ENCODE results near the gene AARS2.

DNA sequence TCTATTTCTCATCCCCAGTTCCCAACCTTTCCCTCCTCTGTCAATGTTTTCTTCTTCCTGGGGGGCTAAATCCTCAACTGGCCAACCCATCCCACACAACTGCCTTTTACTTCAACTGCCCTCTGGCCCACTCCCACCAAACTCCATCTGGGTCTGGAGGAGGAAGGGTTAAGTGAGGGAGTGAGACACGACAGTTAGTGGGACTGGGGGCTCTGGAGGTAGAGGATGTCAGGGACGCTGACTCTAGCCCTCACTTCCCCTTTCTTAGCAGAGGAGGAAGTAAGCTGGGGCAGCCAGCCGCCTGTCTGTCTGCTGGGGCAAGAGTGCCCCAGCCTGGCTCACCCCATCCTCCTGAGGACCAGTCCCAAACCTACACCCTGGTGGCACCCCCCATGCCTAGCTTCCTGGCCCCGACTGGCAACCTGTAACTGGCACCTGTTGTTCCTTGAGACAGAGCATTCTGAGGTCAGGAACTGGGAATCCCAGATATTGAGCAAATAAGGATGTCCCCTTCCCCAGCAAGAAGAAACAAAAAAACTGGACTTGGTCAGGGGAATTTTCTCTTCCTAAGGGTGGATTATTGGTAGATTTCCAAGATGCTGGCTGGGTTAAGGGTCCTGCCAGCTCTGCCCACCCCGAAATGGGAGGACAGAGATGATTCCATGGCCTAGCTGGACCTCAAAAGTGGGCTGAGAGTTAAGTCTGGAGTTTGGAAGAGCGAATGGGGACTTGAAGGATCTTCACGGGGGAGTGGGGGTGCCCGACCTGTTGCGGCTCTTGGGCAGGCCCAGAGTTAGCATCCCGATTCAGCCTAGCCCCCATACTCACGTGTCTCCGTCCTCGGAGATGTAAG is 48.8 kb downstream of the AARS2 start:
- TF ChIP-seq, protein P1, sequence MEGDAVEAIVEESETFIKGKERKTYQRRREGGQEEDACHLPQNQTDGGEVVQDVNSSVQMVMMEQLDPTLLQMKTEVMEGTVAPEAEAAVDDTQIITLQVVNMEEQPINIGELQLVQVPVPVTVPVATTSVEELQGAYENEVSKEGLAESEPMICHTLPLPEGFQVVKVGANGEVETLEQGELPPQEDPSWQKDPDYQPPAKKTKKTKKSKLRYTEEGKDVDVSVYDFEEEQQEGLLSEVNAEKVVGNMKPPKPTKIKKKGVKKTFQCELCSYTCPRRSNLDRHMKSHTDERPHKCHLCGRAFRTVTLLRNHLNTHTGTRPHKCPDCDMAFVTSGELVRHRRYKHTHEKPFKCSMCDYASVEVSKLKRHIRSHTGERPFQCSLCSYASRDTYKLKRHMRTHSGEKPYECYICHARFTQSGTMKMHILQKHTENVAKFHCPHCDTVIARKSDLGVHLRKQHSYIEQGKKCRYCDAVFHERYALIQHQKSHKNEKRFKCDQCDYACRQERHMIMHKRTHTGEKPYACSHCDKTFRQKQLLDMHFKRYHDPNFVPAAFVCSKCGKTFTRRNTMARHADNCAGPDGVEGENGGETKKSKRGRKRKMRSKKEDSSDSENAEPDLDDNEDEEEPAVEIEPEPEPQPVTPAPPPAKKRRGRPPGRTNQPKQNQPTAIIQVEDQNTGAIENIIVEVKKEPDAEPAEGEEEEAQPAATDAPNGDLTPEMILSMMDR (IDR thresholded peaks at IDR 0.05; ENCODE audit: low read depth, low read length, missing input control): no peak
- TF ChIP-seq, protein P2, sequence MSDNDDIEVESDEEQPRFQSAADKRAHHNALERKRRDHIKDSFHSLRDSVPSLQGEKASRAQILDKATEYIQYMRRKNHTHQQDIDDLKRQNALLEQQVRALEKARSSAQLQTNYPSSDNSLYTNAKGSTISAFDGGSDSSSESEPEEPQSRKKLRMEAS (IDR thresholded peaks at IDR 0.05): no peak
- TF ChIP-seq HNF4G (IDR thresholded peaks at IDR 0.05) (no peak), EGR1 (IDR thresholded peaks at IDR 0.05; ENCODE audit: low read depth in 2 of 2) (no peak), YY1 (IDR thresholded peaks at IDR 0.05) (no peak), JUND (IDR thresholded peaks at IDR 0.05) (no peak), RAD21 (IDR thresholded peaks at IDR 0.05) (no peak), GABPA (IDR thresholded peaks at IDR 0.05 in 1 of 2, conservative IDR thresholded peaks at IDR 0.05 in 1 of 2) (no peak)
- TF ChIP-seq, protein P3, sequence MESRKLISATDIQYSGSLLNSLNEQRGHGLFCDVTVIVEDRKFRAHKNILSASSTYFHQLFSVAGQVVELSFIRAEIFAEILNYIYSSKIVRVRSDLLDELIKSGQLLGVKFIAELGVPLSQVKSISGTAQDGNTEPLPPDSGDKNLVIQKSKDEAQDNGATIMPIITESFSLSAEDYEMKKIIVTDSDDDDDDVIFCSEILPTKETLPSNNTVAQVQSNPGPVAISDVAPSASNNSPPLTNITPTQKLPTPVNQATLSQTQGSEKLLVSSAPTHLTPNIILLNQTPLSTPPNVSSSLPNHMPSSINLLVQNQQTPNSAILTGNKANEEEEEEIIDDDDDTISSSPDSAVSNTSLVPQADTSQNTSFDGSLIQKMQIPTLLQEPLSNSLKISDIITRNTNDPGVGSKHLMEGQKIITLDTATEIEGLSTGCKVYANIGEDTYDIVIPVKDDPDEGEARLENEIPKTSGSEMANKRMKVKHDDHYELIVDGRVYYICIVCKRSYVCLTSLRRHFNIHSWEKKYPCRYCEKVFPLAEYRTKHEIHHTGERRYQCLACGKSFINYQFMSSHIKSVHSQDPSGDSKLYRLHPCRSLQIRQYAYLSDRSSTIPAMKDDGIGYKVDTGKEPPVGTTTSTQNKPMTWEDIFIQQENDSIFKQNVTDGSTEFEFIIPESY (IDR thresholded peaks at IDR 0.05): no peak
